GM21528 (cell line): ENCODE measurements around the gene TGFB2.

ENCODE experiments used
- ATAC-seq: cut with Tn5 transposase; IDR thresholded peaks from one replicate; pipeline ENCODE4 v1.9.1; 2021; ENCODE audit warnings: mild to moderate bottlenecking, moderate library complexity; ENCODE audit not compliant: unreplicated experiment, low FRiP score

Gene TGFB2

GRCh38 chr1:218479436-218480115, 134.4 kb downstream of the TGFB2 start:
- no peak for ATAC-seq

DNA sequence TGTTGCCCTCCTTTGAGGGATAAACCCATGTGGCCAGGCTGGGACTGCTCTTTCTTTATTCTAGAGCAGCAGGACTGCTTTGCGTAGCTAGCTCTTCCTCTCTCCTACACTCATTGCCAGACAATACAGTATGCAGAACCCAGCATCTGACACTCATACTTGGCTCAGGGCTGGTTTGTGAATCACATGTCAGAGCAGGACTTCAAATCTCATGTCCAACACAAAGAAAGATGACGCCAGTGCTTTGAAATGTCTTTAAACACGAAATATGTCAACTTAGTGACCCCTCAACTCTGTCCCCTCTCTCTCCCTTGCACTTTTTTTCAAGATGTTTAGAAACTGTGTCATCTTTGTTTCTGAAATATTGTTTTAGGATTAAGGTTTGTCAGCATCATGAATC, 135.0 kb downstream of the TGFB2 start:
- no peak for ATAC-seq

DNA sequence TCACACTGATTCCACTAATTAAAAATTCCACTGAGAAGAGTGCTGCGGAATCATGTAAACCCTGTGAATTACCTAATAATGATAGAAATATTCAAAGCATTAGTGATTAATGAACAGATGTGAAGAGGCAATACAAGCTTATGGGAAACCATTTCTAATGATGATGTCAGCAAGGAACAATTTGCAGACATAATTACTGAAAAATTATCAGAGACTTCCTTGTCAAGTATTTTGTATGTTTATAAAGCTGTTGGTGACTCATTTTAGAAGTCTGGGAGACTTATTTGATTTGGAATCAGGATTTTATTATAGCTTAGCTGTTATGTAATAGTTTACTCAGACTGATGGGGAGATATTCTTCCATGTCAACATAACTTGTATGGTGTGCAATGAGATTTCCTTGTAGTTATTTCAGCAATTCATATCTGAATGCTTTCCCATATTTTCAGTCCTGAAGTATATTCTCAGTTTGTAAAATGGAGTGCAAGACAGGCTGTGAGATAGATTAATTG, 135.5 kb downstream of the TGFB2 start:
- no peak for ATAC-seq

- no peak for ATAC-seq
These were observed 136.1 kb downstream of the TGFB2 start for GRCh38 chr1:218481116-218481775.

GRCh38 chr1:218482683-218483082, 137.5 kb downstream of the TGFB2 start:
- ATAC-seq: no peak

DNA sequence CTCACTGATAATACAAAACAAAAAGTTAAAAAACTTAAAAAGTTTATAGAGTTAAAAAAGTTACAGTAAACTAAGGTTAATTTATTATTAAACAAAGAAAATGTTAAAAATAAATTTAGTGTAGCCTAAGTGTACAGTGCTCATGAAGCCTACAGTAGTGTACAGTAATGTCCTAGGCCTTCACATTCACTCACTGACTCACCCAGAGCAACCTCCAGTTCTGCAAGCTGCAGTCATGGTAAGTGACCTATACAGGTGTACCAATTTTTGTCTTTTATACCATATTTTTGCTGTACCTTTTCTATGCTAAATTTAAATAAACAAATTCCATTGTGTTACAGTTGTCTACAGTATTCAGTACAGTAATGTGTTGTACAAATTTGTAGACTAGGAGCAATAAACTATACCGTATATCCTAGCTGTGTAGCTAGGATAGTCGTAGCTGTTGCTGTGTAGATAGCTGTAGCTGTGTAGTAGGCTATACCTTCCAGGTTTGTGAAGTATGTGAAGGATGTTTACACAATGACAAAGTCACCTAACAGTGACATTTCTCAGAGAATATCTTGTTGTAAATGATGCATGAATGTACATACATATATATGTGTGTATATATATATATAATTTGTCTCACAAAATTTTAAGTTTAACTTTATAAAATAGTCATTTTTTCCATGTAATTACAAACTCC, 140.2 kb downstream of the TGFB2 start:
- no peak for ATAC-seq

GRCh38 chr1:218488531-218488930, 143.4 kb downstream of the TGFB2 start:
- no peak for ATAC-seq

GRCh38 chr1:218488986-218489385, 143.8 kb downstream of the TGFB2 start:
- ATAC-seq: no peak

DNA sequence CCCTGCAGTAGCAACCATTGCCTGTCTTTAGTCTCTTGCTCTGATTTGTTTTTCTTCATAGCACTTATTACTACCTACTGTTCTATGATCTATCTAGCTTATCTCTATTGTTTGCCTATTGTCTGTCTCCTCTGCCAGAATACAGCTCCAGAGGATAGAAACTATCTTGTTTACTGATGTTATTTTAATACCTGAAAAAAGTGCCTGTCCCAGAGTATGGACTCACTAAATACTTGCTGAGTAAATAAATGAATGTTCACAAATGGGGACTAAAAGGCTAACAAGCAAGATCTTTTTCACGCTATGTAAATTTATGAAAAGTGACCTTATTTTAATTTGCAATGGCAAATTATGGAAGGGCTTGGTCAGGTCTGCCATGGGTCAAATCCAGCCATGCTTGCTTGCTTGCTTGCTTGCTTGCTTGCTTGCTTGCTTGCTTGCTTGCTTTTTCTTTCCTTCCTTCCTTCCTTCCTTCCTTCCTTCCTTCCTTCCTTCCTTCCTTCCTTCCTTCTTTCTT, 145.3 kb downstream of the TGFB2 start:
- no peak for ATAC-seq

- no peak for ATAC-seq
These were observed 147.7 kb downstream of the TGFB2 start for GRCh38 chr1:218492874-218493273.

DNA sequence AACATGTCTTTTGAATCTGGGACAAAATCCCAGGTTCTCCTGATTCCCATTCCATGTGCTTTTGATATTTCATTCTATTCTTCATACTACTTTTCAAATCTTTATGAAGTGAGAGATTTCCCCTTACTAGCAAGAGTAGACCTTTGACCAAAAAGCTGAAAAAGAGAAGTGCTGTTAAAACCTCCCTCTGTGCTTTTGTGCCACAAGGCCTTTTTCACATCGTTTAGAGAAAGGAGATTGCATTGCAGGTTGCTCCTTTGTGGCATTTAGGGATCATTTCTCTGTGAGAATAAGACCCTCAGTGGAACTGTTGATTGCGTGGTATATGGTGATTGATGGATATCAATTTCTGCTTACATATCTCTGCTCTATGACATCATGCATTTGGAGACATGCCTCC, 148.8 kb downstream of the TGFB2 start:
- ATAC-seq: no peak
